Lower leg skin (tissue), 4 donors: ENCODE results near the gene UQCR10. TPM values are rescaled to one million over a fixed set of nuclear protein-coding genes. Genes with fewer than 3 reads are reported as not detected.

Source experiments
- DNase-seq, 2 donors: peaks; one replicate each; pipeline ENCODE4 v3.0.0-alpha.2; 2019; ENCODE audit warnings: low spot score in 2 of 2
- H3K4me3 ChIP-seq: fragments of 200-600 bp; sonication (generic); 2 replicates; pipeline ENCODE4 v1.5.1; 2017; ENCODE audit warnings: mild to moderate bottlenecking, low read depth; ENCODE audit not compliant: poor library complexity, severe bottlenecking
- POLR2A ChIP-seq, 2 donors: fragments of 450-650 bp; IDR thresholded peaks; one replicate each; pipeline ENCODE4 v1.6.1; 2016 to 2017; ENCODE audit warnings: antibody characterized with exemption in 2 of 2, mild to moderate bottlenecking in 1 of 2, moderate library complexity in 1 of 2
- WGBS, 2 donors: methylation state at CpG; one replicate each; pipeline ENCODE4 v1.1.5; 2018; 5-methylcytosine and 5-hydroxymethylcytosine counted together
- intact Hi-C: fragments of 100-400 bp; cut with DNase I; formaldehyde crosslinking; loops from one replicate; pipeline ENCODE4 v1.15.0; 2023; ENCODE audit warnings: low total_unique reads
- total RNA-seq, 4 donors: library from RNA; depleted of rRNA; stranded (reverse); fragments of >200 nt; gene quantifications; one replicate each; pipeline ENCODE4 v1.1.0, GENCODE V29; 2016
- TF ChIP-seq, protein P1 (sequence below), 3 donors: fragments of 450-650 bp; IDR thresholded peaks; one replicate each; pipeline ENCODE4 v1.5.1; 2016; ENCODE audit warnings: antibody characterized with exemption in 3 of 3, mild to moderate bottlenecking in 3 of 3, moderate library complexity in 2 of 3

The UQCR10 gene
- total RNA-seq, 4 donors from 2014 or later, result 23.1 to 65.8 (median 44.3) TPM

DNA sequence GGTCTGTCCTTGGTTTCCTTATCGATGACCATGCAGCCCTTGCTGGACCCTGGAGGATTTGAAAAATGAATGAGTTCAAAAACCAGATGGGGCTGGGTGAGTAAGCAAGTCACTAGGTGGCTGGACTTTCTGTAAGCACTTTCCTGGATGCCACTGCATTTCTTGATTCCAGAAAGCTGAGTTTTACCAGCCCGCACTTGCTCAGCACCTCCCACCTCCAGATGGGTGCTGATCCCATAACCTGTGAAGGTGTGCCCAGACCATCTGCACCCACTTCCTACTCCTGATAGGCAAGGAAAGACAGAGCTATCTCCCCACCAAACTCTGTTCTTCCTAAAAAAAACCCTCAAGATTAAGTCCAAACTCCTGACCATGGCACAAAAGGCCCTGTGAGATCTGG is 49.8 kb downstream of the UQCR10 start:
- TF ChIP-seq, protein P1, sequence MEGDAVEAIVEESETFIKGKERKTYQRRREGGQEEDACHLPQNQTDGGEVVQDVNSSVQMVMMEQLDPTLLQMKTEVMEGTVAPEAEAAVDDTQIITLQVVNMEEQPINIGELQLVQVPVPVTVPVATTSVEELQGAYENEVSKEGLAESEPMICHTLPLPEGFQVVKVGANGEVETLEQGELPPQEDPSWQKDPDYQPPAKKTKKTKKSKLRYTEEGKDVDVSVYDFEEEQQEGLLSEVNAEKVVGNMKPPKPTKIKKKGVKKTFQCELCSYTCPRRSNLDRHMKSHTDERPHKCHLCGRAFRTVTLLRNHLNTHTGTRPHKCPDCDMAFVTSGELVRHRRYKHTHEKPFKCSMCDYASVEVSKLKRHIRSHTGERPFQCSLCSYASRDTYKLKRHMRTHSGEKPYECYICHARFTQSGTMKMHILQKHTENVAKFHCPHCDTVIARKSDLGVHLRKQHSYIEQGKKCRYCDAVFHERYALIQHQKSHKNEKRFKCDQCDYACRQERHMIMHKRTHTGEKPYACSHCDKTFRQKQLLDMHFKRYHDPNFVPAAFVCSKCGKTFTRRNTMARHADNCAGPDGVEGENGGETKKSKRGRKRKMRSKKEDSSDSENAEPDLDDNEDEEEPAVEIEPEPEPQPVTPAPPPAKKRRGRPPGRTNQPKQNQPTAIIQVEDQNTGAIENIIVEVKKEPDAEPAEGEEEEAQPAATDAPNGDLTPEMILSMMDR (IDR thresholded peaks at IDR 0.05), result no peak
- TF ChIP-seq POLR2A (IDR thresholded peaks at IDR 0.05), result no peak
- no peak for DNase-seq
- intact Hi-C loops, result no loop called here
- 50 to 56% methylated on average over 2 of the region's 2 CpGs for WGBS, 2 donors
- H3K4me3 ChIP-seq, result no peak overlapping the region

DNA sequence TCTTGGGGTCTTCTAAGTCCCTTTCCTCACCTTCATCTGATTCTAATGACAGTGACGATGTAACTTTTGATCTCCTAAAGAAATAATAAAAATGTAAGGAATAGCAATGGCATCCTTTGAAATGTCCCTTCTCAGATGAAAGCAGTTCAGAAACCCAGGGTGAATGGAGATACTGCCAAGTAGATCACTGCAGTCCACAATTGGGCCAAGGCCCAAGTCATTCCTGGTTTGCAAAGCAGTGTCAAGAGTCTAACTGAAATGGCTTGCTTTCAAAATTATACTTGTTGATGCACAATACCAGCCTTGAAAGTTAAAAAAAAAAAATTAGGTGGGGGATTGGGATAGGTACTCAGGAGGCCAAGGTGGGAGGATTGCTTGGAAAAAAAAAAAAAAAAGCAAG is 50.6 kb downstream of the UQCR10 start:
- WGBS, 2 donors, result 86 to 94% methylated on average over 1 of the region's 1 CpG
- TF ChIP-seq, protein P1 (IDR thresholded peaks at IDR 0.05), result no peak
- TF ChIP-seq POLR2A (IDR thresholded peaks at IDR 0.05), result no peak
- H3K4me3 ChIP-seq, result no peak overlapping the region
- intact Hi-C loops, result no loop called here
- DNase-seq, result no peak

DNA sequence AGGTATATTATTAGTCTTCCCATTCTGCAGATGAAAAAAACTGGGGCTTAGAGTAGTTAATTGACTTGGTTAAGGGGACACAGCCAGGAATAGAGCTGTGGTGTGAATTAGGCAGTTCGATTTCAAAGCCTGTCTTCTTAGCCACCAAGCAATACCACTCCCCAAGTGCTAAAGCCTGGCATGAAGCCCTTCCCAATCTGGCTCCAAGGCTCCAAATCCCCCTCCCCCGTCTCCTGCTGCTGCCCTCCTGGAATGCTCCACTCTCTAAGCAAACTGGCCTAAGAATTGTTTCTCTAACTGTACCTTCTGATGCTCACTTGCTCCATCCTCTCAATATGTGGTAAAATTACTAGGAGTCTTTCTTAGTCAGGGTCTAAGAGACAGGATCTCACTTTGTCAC is 52.3 kb downstream of the UQCR10 start:
- DNase-seq, result no peak
- intact Hi-C loops, result no loop called here
- no peak overlapping the region for H3K4me3 ChIP-seq
- TF ChIP-seq POLR2A (IDR thresholded peaks at IDR 0.05), result no peak
- TF ChIP-seq, protein P1 (IDR thresholded peaks at IDR 0.05), result no peak
- WGBS, 2 donors, result 91 to 92% methylated on average over 2 of the region's 2 CpGs

Other genes with a start within 250 kb of the UQCR10 start
- 10 to 100 TPM; 14.2 to 30.5 (median 23.3) TPM for gene THOC5, start 213.6 kb upstream of the UQCR10 start, total RNA-seq
- gene NIPSNAP1, start 186.3 kb upstream of the UQCR10 start, total RNA-seq, result 10 to 100 TPM; 19.8 to 23.7 (median 21.8) TPM
- 10 to 100 TPM; 16.7 to 32.0 (median 25.2) TPM for gene NF2, start 163.7 kb upstream of the UQCR10 start, total RNA-seq
- not detected for gene CABP7, start 47.4 kb upstream of the UQCR10 start, total RNA-seq
- gene ZMAT5, start 362 bp upstream of the UQCR10 start, total RNA-seq, result 10 to 100 TPM; 17.2 to 30.1 (median 21.8) TPM
- 10 to 100 TPM; 30.2 to 53.2 (median 45.8) TPM for gene ASCC2, start 70.9 kb downstream of the UQCR10 start, total RNA-seq
- 10 to 100 TPM; 51.4 to 70.5 (median 62.6) TPM for gene MTMR3, start 115.8 kb downstream of the UQCR10 start, total RNA-seq